Esophagus squamous epithelium (tissue), 4 donors: ENCODE results near the gene TAOK2.

ENCODE experiments used
- CTCF ChIP-seq, 6 experiments: fragments of 450-650 bp in 4 of 6; fragments of 200-600 bp in 2 of 6; sonication (generic) in 2 of 6; IDR thresholded peaks; one replicate each; pipeline ENCODE4 v1.5.1; 2016 to 2019; ENCODE audit warnings: antibody characterized with exemption in 6 of 6, mild to moderate bottlenecking in 4 of 6, moderate library complexity in 4 of 6
- POLR2A ChIP-seq, 4 donors: fragments of 450-650 bp; IDR thresholded peaks; one replicate each; pipeline ENCODE4 v1.6.1; 2017; ENCODE audit warnings: antibody characterized with exemption in 4 of 4, mild to moderate bottlenecking in 4 of 4, moderate library complexity in 3 of 4

GRCh38 chr16:30003670-30004423 lies 30.2 kb downstream of the TAOK2 start:
- TF ChIP-seq CTCF (IDR thresholded peaks at IDR 0.05) (no peak), POLR2A (IDR thresholded peaks at IDR 0.05) (no peak)
